Breast epithelium (tissue), 3 donors: Measurements from ENCODE around the gene CEP295NL.

Experiments
- CTCF ChIP-seq, 3 donors: fragments of 450-650 bp; IDR thresholded peaks; one replicate each; pipeline ENCODE4 v1.5.1; 2016 to 2017; ENCODE audit warnings: antibody characterized with exemption in 3 of 3, mild to moderate bottlenecking in 3 of 3, moderate library complexity in 3 of 3
- POLR2A ChIP-seq: fragments of 450-650 bp; IDR thresholded peaks from one replicate; pipeline ENCODE4 v1.6.1; 2016; ENCODE audit warnings: antibody characterized with exemption, mild to moderate bottlenecking, moderate library complexity
- POLR2AphosphoS5 ChIP-seq, 3 donors: sonication (generic); formaldehyde crosslinking; IDR thresholded peaks; one replicate each; pipeline ENCODE4 v1.6.1; 2017; ENCODE audit warnings: antibody characterized with exemption in 3 of 3

GRCh38 chr17:78855561-78856165 lies 47.3 kb downstream of the CEP295NL start:
- no peak for TF ChIP-seq CTCF (IDR thresholded peaks at IDR 0.05)
- TF ChIP-seq POLR2AphosphoS5 (IDR thresholded peaks at IDR 0.05): no peak
- no peak for TF ChIP-seq POLR2A
